Measurements from ENCODE around the gene PRRC2B. TPM values are rescaled to one million over a fixed set of nuclear protein-coding genes. Genes with fewer than 3 reads are reported as not detected.
A peak's percentile ranks its signal among the peaks of the same experiment; 100 is the strongest.

The PRRC2B gene
- total RNA-seq, 1 experiment from 2014 or later: 137 TPM

- H3K27ac Mint-ChIP-seq (ENCODE audit: unreplicated experiment): no peak overlapping the region
- no peak for TF ChIP-seq CTCF (IDR thresholded peaks at IDR 0.05; ENCODE audit: unreplicated experiment)
- CTCF ChIA-PET: no interaction called here
- intact Hi-C loops (cut with micrococcal nuclease; ENCODE audit: unreplicated experiment): no loop called here
- H3K27me3 Mint-ChIP-seq (ENCODE audit: unreplicated experiment): no peaks in the 10 kb centered on the region
- BruUV-seq (replicated peaks): no TSS peak
- H3K4me1 Mint-ChIP-seq (ENCODE audit: low read depth, unreplicated experiment): no peaks in the 10 kb centered on the region
- no peaks in the 10 kb centered on the region for H3K36me3 Mint-ChIP-seq (ENCODE audit: insufficient read depth, unreplicated experiment)
- peaks cover 2% of the 10 kb centered on the region for H3K9me3 Mint-ChIP-seq (ENCODE audit: low read depth, unreplicated experiment)
- no peak for DNase-seq
- H3K4me3 Mint-ChIP-seq (ENCODE audit: low read depth, unreplicated experiment): no peak overlapping the region
These were observed 144.1 kb downstream of the PRRC2B start for GRCh38 chr9:131537946-131538345.

- DNase-seq: no peak
- Mint-ChIP-seq H3K4me3 (ENCODE audit: low read depth, unreplicated experiment) (no peak overlapping the region), H3K36me3 (ENCODE audit: insufficient read depth, unreplicated experiment) (no peaks in the 10 kb centered on the region), H3K27ac (ENCODE audit: unreplicated experiment) (no peak overlapping the region), H3K27me3 (ENCODE audit: unreplicated experiment) (no peaks in the 10 kb centered on the region), H3K4me1 (ENCODE audit: low read depth, unreplicated experiment) (no peaks in the 10 kb centered on the region), H3K9me3 (ENCODE audit: low read depth, unreplicated experiment) (peaks cover 2% of the 10 kb centered on the region)
- no TSS peak for BruUV-seq (replicated peaks)
- intact Hi-C loops (cut with micrococcal nuclease; ENCODE audit: unreplicated experiment): no loop called here
- CTCF ChIA-PET: no interaction called here
- no peak for TF ChIP-seq CTCF (IDR thresholded peaks at IDR 0.05; ENCODE audit: unreplicated experiment)
These were observed 145.5 kb downstream of the PRRC2B start for GRCh38 chr9:131539223-131539923.

GRCh38 chr9:131543141-131543540, 149.3 kb downstream of the PRRC2B start:
- H3K9me3 Mint-ChIP-seq (ENCODE audit: low read depth, unreplicated experiment): peaks cover 2% of the 10 kb centered on the region
- H3K4me1 Mint-ChIP-seq (ENCODE audit: low read depth, unreplicated experiment): no peaks in the 10 kb centered on the region
- DNase-seq: no peak
- CTCF ChIA-PET: no interaction called here
- no peaks in the 10 kb centered on the region for H3K36me3 Mint-ChIP-seq (ENCODE audit: insufficient read depth, unreplicated experiment)
- H3K4me3 Mint-ChIP-seq (ENCODE audit: low read depth, unreplicated experiment): no peak overlapping the region
- TF ChIP-seq CTCF (IDR thresholded peaks at IDR 0.05; ENCODE audit: unreplicated experiment): no peak
- peaks cover 13% of the 10 kb centered on the region for H3K27me3 Mint-ChIP-seq (ENCODE audit: unreplicated experiment)
- H3K27ac Mint-ChIP-seq (ENCODE audit: unreplicated experiment): no peak overlapping the region
- intact Hi-C loops (cut with micrococcal nuclease; ENCODE audit: unreplicated experiment): no loop called here
- BruUV-seq (replicated peaks): no TSS peak

- Mint-ChIP-seq H3K9me3 (ENCODE audit: low read depth, unreplicated experiment) (peaks cover 2% of the 10 kb centered on the region), H3K27me3 (ENCODE audit: unreplicated experiment) (peaks cover 34% of the 10 kb centered on the region), H3K36me3 (ENCODE audit: insufficient read depth, unreplicated experiment) (no peaks in the 10 kb centered on the region), H3K4me1 (ENCODE audit: low read depth, unreplicated experiment) (no peaks in the 10 kb centered on the region), H3K4me3 (ENCODE audit: low read depth, unreplicated experiment) (peak within 1 kb of the TSS; percentile 76), H3K27ac (ENCODE audit: unreplicated experiment) (no peak within 1 kb of the TSS)
- TF ChIP-seq CTCF (IDR thresholded peaks at IDR 0.05; ENCODE audit: unreplicated experiment): no peak
- CTCF ChIA-PET: interaction anchor here (0.7 to 0.8 kb wide), 2 partner anchors 65 to 194 kb away, joined by 3 to 6 read pairs; no protein-coding TSS in a partner anchor
- intact Hi-C loops (cut with micrococcal nuclease; ENCODE audit: unreplicated experiment): no loop called here
- BruUV-seq (replicated peaks): no TSS peak
- peak; percentile 92 for DNase-seq
These were observed 151.3 kb downstream of the PRRC2B start, which contains the start of gene PRRT1B for GRCh38 chr9:131545003-131545785. Gene PRRT1B (plus strand): TSS chr9:131545523. CDS start chr9:131545616, 93 bp downstream.

All from Calu3 (cell line).